ENCODE measurements around the gene ZNF254.

Gene ZNF254

DNA sequence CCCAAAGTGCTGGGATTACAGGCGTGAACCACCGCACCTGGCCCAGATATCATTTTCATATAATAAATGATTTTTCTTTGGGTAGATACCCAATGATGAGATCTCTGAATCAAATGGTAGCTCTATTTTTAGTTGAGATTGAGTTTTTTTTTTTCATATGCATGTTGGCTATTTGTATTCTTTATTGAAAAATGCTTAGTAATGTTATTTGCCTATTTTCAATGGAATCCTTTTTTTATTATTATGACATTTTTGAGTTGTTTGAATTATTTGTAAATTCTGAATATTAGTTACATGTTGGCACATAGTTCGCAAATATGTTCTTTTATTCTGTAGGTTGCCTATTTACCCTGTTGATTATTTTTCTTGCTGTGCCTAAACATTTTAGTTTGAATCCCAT, 55.8 kb downstream of the ZNF254 start:
- Histone ChIP-seq H3K79me2 (ENCODE audit: insufficient read depth, low read depth) (no peaks in the 10 kb centered on the region), H4K20me1 (ENCODE audit: insufficient read depth) (no peaks in the 10 kb centered on the region), H3K36me3 (ENCODE audit: insufficient read depth) (no peaks in the 10 kb centered on the region), H3K4me3 (IDR thresholded peaks at IDR 0.05; ENCODE audit: insufficient read depth, low read depth, low read length) (no peak overlapping the region), H3K4me1 (ENCODE audit: low read depth, poor library complexity, severe bottlenecking) (no peaks in the 10 kb centered on the region), H3K4me2 (no peak overlapping the region), H2AFZ (ENCODE audit: low read depth) (no peak overlapping the region), H3K27me3 (ENCODE audit: insufficient read depth, low read depth) (no peaks in the 10 kb centered on the region), H3K27ac (no peak overlapping the region), H3K9ac (no peak overlapping the region)
- TF ChIP-seq, protein P1, sequence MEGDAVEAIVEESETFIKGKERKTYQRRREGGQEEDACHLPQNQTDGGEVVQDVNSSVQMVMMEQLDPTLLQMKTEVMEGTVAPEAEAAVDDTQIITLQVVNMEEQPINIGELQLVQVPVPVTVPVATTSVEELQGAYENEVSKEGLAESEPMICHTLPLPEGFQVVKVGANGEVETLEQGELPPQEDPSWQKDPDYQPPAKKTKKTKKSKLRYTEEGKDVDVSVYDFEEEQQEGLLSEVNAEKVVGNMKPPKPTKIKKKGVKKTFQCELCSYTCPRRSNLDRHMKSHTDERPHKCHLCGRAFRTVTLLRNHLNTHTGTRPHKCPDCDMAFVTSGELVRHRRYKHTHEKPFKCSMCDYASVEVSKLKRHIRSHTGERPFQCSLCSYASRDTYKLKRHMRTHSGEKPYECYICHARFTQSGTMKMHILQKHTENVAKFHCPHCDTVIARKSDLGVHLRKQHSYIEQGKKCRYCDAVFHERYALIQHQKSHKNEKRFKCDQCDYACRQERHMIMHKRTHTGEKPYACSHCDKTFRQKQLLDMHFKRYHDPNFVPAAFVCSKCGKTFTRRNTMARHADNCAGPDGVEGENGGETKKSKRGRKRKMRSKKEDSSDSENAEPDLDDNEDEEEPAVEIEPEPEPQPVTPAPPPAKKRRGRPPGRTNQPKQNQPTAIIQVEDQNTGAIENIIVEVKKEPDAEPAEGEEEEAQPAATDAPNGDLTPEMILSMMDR (conservative IDR thresholded peaks at IDR 0.05; ENCODE audit: low read depth, low read length) = no peak

DNA sequence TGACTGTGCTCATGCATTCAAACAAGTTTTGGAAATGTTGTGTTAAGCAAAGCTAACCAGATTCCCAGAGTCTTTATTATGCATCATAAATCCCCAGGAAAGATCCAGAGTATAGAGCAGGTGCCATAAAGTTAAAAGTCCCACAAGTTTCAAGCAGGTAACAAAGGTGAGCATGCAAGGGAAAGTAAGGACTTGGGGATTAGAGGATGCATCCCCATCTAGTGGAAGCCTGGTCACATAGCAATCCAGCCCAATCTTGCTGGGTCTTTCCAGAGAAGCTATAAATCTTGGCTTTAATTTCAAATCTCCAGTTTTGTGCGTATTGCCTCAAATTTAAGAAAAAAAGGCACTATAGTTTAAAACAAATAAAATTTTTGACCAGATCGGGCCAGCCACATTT, 72.7 kb downstream of the ZNF254 start:
- no peak overlapping the region for H3K4me3 ChIP-seq (IDR thresholded peaks at IDR 0.05; ENCODE audit: insufficient read depth, low read depth, low read length)
- H3K36me3 ChIP-seq (ENCODE audit: insufficient read depth) = no peaks in the 10 kb centered on the region
- H3K4me2 ChIP-seq = no peak overlapping the region
- no peaks in the 10 kb centered on the region for H3K79me2 ChIP-seq (ENCODE audit: insufficient read depth, low read depth)
- no peaks in the 10 kb centered on the region for H4K20me1 ChIP-seq (ENCODE audit: insufficient read depth)
- no peak overlapping the region for H2AFZ ChIP-seq (ENCODE audit: low read depth)
- H3K4me1 ChIP-seq (ENCODE audit: low read depth, poor library complexity, severe bottlenecking) = no peaks in the 10 kb centered on the region
- TF ChIP-seq, protein P1 (conservative IDR thresholded peaks at IDR 0.05; ENCODE audit: low read depth, low read length) = peak; percentile 32; the same call in 1 of the 2 replicates
- no peaks in the 10 kb centered on the region for H3K27me3 ChIP-seq (ENCODE audit: insufficient read depth, low read depth)
- H3K9ac ChIP-seq = no peak overlapping the region
- no peak overlapping the region for H3K27ac ChIP-seq

DNA sequence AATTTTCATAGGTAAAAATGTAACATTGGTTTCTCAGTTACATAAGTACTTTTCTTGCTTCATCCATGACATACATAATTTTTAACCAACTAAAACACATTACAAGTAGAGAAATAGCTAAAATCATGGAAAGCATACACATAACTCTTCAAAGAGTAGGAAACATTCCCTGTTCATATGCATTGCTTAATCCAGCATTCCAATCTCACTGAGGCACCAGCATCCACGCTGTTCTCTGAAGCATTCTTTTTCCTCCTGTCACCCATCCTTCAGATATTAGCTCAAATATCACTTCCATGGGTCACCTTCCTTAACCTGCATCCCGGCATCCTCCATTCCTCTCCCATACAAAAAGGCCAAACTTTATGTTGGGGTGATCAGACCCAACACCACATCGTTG, 79.1 kb downstream of the ZNF254 start:
- TF ChIP-seq, protein P1 (conservative IDR thresholded peaks at IDR 0.05; ENCODE audit: low read depth, low read length) = no peak
- Histone ChIP-seq H3K27me3 (ENCODE audit: insufficient read depth, low read depth) (no peaks in the 10 kb centered on the region), H3K4me1 (ENCODE audit: low read depth, poor library complexity, severe bottlenecking) (no peaks in the 10 kb centered on the region), H3K4me2 (no peak overlapping the region), H3K36me3 (ENCODE audit: insufficient read depth) (no peaks in the 10 kb centered on the region), H4K20me1 (ENCODE audit: insufficient read depth) (no peaks in the 10 kb centered on the region), H3K4me3 (IDR thresholded peaks at IDR 0.05; ENCODE audit: insufficient read depth, low read depth, low read length) (no peak overlapping the region), H2AFZ (ENCODE audit: low read depth) (no peak overlapping the region), H3K79me2 (ENCODE audit: insufficient read depth, low read depth) (no peaks in the 10 kb centered on the region), H3K27ac (no peak overlapping the region), H3K9ac (no peak overlapping the region)

GRCh38 chr19:24173882-24174281, 86.9 kb downstream of the ZNF254 start:
- H3K9ac ChIP-seq = no peak overlapping the region
- no peaks in the 10 kb centered on the region for H3K36me3 ChIP-seq (ENCODE audit: insufficient read depth)

More at GRCh38 chr19:24173882-24174281, 86.9 kb downstream of the ZNF254 start:
- Histone ChIP-seq H2AFZ (ENCODE audit: low read depth) (no peak overlapping the region), H3K4me2 (no peak overlapping the region), H3K27me3 (ENCODE audit: insufficient read depth, low read depth) (no peaks in the 10 kb centered on the region), H3K4me1 (ENCODE audit: low read depth, poor library complexity, severe bottlenecking) (no peaks in the 10 kb centered on the region), H4K20me1 (ENCODE audit: insufficient read depth) (no peaks in the 10 kb centered on the region), H3K4me3 (IDR thresholded peaks at IDR 0.05; ENCODE audit: insufficient read depth, low read depth, low read length) (no peak overlapping the region), H3K27ac (no peak overlapping the region), H3K79me2 (ENCODE audit: insufficient read depth, low read depth) (no peaks in the 10 kb centered on the region)
- TF ChIP-seq, protein P1 (conservative IDR thresholded peaks at IDR 0.05; ENCODE audit: low read depth, low read length) = no peak

Measured in KMS-11 (cell line).